AG09319 (cell line): ENCODE data around the gene PIP4P1.

Experiments
- DNase-seq: peaks from one replicate; pipeline ENCODE4 v3.0.0-alpha.2; 2010; ENCODE audit warnings: low read depth; ENCODE audit errors: extremely low read depth
- TF ChIP-seq, protein P1 (sequence below): IDR thresholded peaks from 2 replicates; pipeline ENCODE4 v1.5.1; 2011; ENCODE audit warnings: low read depth, mild to moderate bottlenecking, inconsistent platforms, low read length, moderate library complexity

PIP4P1 gene

DNA sequence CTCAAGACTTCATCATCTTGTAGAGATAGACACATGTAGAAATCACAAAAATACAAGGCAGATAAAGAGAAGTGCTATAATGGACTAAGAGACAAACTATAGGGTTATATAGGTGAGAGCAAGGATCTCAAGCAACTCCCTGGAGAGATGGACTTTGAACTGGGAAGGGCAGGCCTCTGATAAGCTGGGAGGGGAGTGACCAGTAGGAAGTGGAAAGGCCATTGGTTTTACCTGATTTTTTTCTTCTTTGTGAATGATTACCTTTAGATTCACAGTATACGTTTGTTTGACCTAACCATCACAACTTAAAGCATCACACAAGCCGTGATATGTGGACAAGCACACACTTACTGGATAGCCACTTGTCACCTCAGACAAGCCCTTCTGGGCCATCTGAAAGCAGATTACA is 42.7 kb downstream of the PIP4P1 start:
- TF ChIP-seq, protein P1, sequence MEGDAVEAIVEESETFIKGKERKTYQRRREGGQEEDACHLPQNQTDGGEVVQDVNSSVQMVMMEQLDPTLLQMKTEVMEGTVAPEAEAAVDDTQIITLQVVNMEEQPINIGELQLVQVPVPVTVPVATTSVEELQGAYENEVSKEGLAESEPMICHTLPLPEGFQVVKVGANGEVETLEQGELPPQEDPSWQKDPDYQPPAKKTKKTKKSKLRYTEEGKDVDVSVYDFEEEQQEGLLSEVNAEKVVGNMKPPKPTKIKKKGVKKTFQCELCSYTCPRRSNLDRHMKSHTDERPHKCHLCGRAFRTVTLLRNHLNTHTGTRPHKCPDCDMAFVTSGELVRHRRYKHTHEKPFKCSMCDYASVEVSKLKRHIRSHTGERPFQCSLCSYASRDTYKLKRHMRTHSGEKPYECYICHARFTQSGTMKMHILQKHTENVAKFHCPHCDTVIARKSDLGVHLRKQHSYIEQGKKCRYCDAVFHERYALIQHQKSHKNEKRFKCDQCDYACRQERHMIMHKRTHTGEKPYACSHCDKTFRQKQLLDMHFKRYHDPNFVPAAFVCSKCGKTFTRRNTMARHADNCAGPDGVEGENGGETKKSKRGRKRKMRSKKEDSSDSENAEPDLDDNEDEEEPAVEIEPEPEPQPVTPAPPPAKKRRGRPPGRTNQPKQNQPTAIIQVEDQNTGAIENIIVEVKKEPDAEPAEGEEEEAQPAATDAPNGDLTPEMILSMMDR: no peak
- DNase-seq: no peak

DNA sequence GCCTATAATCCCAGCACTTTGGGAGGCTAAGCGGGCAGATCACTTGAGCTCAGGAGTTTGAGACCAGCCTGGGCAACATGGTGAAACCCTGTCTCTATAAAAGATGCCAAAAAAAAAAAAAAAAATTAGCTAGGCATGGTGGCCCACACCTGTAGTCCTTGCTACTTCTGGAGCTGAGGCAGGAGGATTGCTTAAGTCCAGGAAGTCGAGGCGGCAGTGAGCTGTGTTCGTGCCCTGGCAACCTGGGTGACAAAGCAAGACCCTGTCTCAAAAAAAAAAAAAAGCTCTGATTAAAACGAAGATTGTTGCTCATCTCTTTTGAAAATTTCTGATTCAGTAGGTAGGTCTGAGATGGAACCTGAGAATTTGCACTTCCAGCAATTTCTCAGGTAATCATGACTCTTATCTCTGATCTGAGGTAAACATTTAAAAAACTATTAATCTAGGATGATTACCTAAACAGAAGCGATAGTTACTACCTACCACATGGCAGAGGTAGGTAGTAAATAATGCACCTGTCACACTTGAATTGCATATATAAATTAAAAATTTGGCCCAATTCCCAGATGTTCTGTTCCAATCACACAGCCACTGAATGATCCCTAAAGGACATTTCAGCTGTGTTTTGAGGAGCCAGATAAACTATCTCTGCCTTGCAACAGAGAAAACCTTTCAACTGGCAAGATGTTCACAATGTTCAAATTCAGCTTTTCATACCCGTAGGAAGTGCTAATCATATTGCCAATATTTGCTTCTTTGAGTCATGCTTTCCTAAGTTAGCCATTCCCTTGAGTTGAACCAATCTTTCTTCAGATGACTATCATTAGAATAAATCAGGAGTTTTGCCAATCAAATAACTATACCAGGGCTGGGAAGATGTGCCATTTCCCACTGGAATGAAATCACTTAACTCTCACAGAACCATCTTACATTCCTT is 43.7 kb downstream of the PIP4P1 start:
- no peak for DNase-seq
- TF ChIP-seq, protein P1: no peak

- no peak for DNase-seq
These were observed 45.0 kb downstream of the PIP4P1 start for GRCh38 chr14:20416223-20416622.

GRCh38 chr14:20415782-20416206 is 45.4 kb downstream of the PIP4P1 start:
- TF ChIP-seq, protein P1: peak; percentile 65
- no peak for DNase-seq

More at GRCh38 chr14:20416223-20416622, 45.0 kb downstream of the PIP4P1 start:
- TF ChIP-seq, protein P1: no peak

- DNase-seq: no peak
These were observed 47.5 kb downstream of the PIP4P1 start for GRCh38 chr14:20413744-20414082.

GRCh38 chr14:20412876-20413743 is 48.1 kb downstream of the PIP4P1 start, which contains the start of gene TEP1:
Gene TEP1, minus strand, starts transcription at chr14:20413501. Its CDS starts 5,062 bp downstream, at chr14:20408439.
- TF ChIP-seq, protein P1: no peak
- peak; percentile 47 for DNase-seq

More at GRCh38 chr14:20413744-20414082, 47.5 kb downstream of the PIP4P1 start:
- TF ChIP-seq, protein P1: no peak
